CD4-positive, alpha-beta T cell (primary cell): Measurements from ENCODE around the gene C2CD4A. TPM values are rescaled to one million over a fixed set of nuclear protein-coding genes. Genes with fewer than 3 reads are reported as not detected.

ENCODE experiments used
- ATAC-seq: fragments of 200-7000 bp; cut with Tn5 transposase; one replicate; pipeline ENCODE4 v1.10.0; 2022; ENCODE audit warnings: mild to moderate bottlenecking; ENCODE audit not compliant: poor library complexity
- CTCF ChIA-PET: fragments of 350-600 bp; sonication (Branson Sonifier 250); formaldehyde crosslinking; loops from one replicate; lab custom pipeline; 2021; ENCODE audit warnings: antibody characterized with exemption, inconsistent platforms; lab: Charles Lee
- POLR2A ChIA-PET: fragments of 350-600 bp; sonication (Branson Sonifier 250); formaldehyde crosslinking; loops from one replicate; lab custom pipeline; 2021; ENCODE audit warnings: antibody characterized with exemption, inconsistent platforms; lab: Charles Lee
- DNase-seq, 14 experiments: peaks; one replicate each; pipeline ENCODE4 v3.0.0-alpha.2; 2013 to 2020; ENCODE audit warnings: mixed read lengths in 2 of 14
- H3K27ac ChIP-seq, 2 donors: one replicate each; pipeline versions ENCODE4 v1.5.1 to v1.7.0; 2013; ENCODE audit warnings: low read length in 2 of 2, low read depth in 1 of 2, mild to moderate bottlenecking in 1 of 2
- H3K27me3 ChIP-seq, 2 experiments: 1 replicate in 1 of 2; 2 replicates in 1 of 2; pipeline versions ENCODE4 v1.6.1 to v1.7.0; 2013; ENCODE audit warnings: low read length in 2 of 2, control low read depth in 1 of 2, mild to moderate bottlenecking in 1 of 2, moderate library complexity in 1 of 2; ENCODE audit not compliant: insufficient read depth in 2 of 2, control insufficient read depth in 1 of 2
- H3K36me3 ChIP-seq: one replicate; pipeline ENCODE4 v1.6.1; 2013; ENCODE audit warnings: low read length, control low read depth; ENCODE audit not compliant: insufficient read depth
- H3K4me1 ChIP-seq: one replicate; pipeline ENCODE4 v1.6.1; 2013; ENCODE audit warnings: low read length, control low read depth; ENCODE audit not compliant: insufficient read depth
- H3K4me3 ChIP-seq: one replicate; pipeline ENCODE4 v1.5.1; 2013; ENCODE audit warnings: mild to moderate bottlenecking, low read length, moderate library complexity
- H3K9me3 ChIP-seq, 2 experiments: 1 replicate in 1 of 2; 2 replicates in 1 of 2; pipeline versions ENCODE4 v1.6.1 to v1.7.0; 2013; ENCODE audit warnings: low read length in 2 of 2, mild to moderate bottlenecking in 2 of 2, control low read depth in 1 of 2, moderate library complexity in 1 of 2; ENCODE audit not compliant: control insufficient read depth in 1 of 2, insufficient read depth in 1 of 2
- H3K27ac Mint-ChIP-seq: one replicate; pipeline ENCODE4 v1.8.0; 2020; ENCODE audit warnings: mixed read lengths
- H3K27me3 Mint-ChIP-seq: one replicate; pipeline ENCODE4 v1.8.0; 2021; ENCODE audit warnings: mixed read lengths
- H3K36me3 Mint-ChIP-seq: one replicate; pipeline ENCODE4 v1.8.0; 2021; ENCODE audit warnings: low read depth, mixed read lengths
- H3K4me1 Mint-ChIP-seq: one replicate; pipeline ENCODE4 v1.8.0; 2021; ENCODE audit warnings: low read depth, mixed read lengths
- H3K4me3 Mint-ChIP-seq: one replicate; pipeline ENCODE4 v1.8.0; 2020; ENCODE audit warnings: mild to moderate bottlenecking, mixed read lengths
- H3K9me3 Mint-ChIP-seq: one replicate; pipeline ENCODE4 v1.8.0; 2020; ENCODE audit warnings: mixed read lengths
- intact Hi-C, 2 experiments: fragments of 100-400 bp; cut with DNase I in 1 of 2; cut with micrococcal nuclease in 1 of 2; formaldehyde crosslinking; loops; one replicate each; pipeline versions ENCODE4 v1.15.1 to v1.9.0; 2023 to 2025; cut with DNase I, micrococcal nuclease
- total RNA-seq, 174 experiments: library from RNA in 2 of 174; stranded (reverse) in 2 of 174; gene quantifications; one replicate each; pipeline ENCODE4 v1.2.3 and lab custom pipeline; 2021 to 2026
- TF ChIP-seq, protein P1 (sequence below): fragments of 200-600 bp; IDR thresholded peaks from one replicate; pipeline ENCODE4 v1.8.0; 2022; ENCODE audit warnings: antibody characterized with exemption, mild to moderate bottlenecking

Gene C2CD4A
- total RNA-seq, 2 experiments from 2014 or later: 0.19 to 0.34 TPM

DNA sequence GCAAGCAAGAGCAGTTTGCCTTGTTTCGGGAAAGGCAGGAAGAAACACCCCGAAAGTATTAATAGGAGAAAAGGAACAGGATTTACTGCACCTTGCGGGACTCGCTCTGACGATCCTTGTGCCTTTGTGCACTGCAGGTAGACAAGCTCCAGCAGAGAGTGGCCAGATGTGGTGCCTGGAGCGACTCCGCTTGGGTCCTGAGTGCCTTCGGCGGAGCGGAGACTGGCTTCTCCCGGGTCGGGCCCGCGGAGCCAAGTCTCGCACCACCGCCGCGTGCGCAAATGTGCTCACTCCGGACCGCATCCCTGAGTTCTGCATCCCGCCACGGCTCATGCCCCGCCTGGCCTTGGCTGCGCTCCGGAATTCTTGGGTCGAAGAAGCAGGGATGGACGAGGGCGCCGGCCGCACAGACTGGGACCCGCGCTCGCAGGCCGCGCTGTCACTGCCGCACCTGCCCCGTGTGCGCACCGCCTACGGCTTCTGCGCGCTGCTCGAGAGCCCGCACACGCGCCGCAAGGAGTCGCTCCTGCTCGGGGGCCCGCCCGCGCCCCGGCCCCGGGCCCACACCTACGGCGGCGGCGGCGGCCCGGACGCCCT, 769 bp downstream of the C2CD4A start:
- ChIA-PET POLR2A (interaction anchor here (1.2 kb wide), 1 partner anchor 58 kb away, joined by 5 read pairs; no protein-coding TSS in a partner anchor), CTCF (interaction anchor here (1.2 kb wide), 1 partner anchor 39 kb away, joined by 3 read pairs; no protein-coding TSS in a partner anchor)
- H3K36me3 ChIP-seq: no peaks in the 10 kb centered on the region
- Mint-ChIP-seq H3K4me1 (peaks cover 21% of the 10 kb centered on the region), H3K27me3 (peaks cover 32% of the 10 kb centered on the region), H3K9me3 (no peaks in the 10 kb centered on the region), H3K36me3 (peaks cover 4% of the 10 kb centered on the region), H3K4me3 (peak overlapping the region; percentile 88), H3K27ac (no peak overlapping the region)
- TF ChIP-seq, protein P1, sequence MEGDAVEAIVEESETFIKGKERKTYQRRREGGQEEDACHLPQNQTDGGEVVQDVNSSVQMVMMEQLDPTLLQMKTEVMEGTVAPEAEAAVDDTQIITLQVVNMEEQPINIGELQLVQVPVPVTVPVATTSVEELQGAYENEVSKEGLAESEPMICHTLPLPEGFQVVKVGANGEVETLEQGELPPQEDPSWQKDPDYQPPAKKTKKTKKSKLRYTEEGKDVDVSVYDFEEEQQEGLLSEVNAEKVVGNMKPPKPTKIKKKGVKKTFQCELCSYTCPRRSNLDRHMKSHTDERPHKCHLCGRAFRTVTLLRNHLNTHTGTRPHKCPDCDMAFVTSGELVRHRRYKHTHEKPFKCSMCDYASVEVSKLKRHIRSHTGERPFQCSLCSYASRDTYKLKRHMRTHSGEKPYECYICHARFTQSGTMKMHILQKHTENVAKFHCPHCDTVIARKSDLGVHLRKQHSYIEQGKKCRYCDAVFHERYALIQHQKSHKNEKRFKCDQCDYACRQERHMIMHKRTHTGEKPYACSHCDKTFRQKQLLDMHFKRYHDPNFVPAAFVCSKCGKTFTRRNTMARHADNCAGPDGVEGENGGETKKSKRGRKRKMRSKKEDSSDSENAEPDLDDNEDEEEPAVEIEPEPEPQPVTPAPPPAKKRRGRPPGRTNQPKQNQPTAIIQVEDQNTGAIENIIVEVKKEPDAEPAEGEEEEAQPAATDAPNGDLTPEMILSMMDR: no peak
- H3K4me3 ChIP-seq: peak overlapping the region; percentile 63
- intact Hi-C loops: loop anchor here (5.0 kb wide), 2 partner anchors 45 to 100 kb away; no protein-coding TSS in a partner anchor
- peak in 7 of 14 experiments; percentile 3 to 61 (median 19) for DNase-seq
- H3K27ac ChIP-seq: no peak overlapping the region
- H3K9me3 ChIP-seq: no peaks in the 10 kb centered on the region
- ATAC-seq: peak; percentile 65
- H3K27me3 ChIP-seq: peaks cover 14 to 24% of the 10 kb centered on the region in 2 experiments
- H3K4me1 ChIP-seq: peaks cover 28% of the 10 kb centered on the region

DNA sequence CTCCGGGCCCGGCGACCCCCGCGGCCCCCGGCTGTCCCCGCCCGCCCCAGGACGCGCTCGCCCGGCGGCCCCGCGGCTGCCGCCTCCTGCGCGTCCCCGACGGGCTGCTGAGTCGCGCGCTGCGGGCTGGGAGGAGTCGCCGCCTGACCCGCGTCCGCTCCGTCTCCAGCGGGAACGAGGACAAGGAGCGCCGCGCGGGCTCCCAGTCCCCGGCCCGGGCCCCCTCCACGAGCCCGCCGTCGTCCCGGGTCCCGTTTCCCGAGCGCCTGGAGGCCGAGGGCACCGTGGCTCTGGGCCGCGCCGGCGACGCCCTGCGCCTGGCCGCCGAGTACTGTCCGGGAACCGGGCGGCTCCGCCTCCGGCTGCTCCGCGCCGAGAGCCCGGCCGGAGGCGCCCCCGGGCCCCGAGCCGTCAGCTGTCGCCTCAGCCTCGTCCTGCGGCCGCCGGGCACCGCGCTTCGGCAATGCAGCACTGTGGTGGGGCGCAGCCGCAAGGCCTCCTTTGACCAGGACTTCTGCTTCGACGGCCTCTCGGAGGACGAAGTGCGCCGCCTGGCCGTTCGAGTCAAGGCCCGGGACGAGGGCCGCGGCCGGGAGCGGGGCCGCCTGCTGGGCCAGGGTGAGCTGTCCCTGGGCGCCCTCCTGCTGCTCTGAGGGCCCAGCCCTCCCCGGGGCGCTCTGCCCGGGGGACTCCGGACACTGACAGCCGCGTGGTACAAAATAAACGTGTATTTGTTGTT, 1.5 kb downstream of the C2CD4A start:
- peaks cover 4% of the 10 kb centered on the region for H3K36me3 Mint-ChIP-seq
- Histone ChIP-seq H3K27ac (no peak overlapping the region), H3K9me3 (no peaks in the 10 kb centered on the region), H3K4me3 (peak overlapping the region; percentile 10), H3K27me3 (peaks cover 14 to 24% of the 10 kb centered on the region in 2 experiments), H3K4me1 (peaks cover 28% of the 10 kb centered on the region), H3K36me3 (no peaks in the 10 kb centered on the region)
- intact Hi-C loops: loop anchor here (5.0 kb wide), 2 partner anchors 46 to 101 kb away; no protein-coding TSS in a partner anchor
- peaks cover 32% of the 10 kb centered on the region for H3K27me3 Mint-ChIP-seq
- H3K4me1 Mint-ChIP-seq: peaks cover 21% of the 10 kb centered on the region
- DNase-seq: peak in 5 of 14 experiments; percentile 1 to 58 (median 11)
- peak; percentile 10 for ATAC-seq
- H3K27ac Mint-ChIP-seq: no peak overlapping the region
- ChIA-PET CTCF (interaction anchor here (1.2 kb wide), 1 partner anchor 39 kb away, joined by 3 read pairs; no protein-coding TSS in a partner anchor), POLR2A (interaction anchor here (0.8 to 1.2 kb wide), 2 partner anchors 7 to 58 kb away, joined by 4 to 5 read pairs; partner anchors contain the start of gene VPS13C)
- H3K4me3 Mint-ChIP-seq: peak overlapping the region; percentile 85
- TF ChIP-seq, protein P1: no peak
- H3K9me3 Mint-ChIP-seq: no peaks in the 10 kb centered on the region

DNA sequence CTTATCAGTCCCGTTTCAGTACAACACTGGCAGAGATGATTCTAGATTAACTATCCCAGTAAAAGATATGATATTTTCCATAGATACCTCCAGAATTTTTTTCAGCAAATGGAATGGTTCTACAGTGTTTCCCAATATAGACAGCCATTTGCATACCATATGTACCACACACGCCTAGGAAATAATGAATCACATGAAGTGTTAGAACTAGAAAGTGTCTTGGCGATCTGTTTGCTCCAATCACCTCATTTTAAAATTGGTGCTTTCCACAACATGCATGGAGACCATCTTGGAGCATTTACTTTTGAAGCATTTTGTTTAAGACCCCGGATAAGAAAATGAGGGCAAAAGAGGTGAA, 2.0 kb downstream of the C2CD4A start:
- peak overlapping the region; percentile 85 for H3K4me3 Mint-ChIP-seq
- peaks cover 21% of the 10 kb centered on the region for H3K4me1 Mint-ChIP-seq
- no peak overlapping the region for H3K27ac Mint-ChIP-seq
- ATAC-seq (no peak), DNase-seq (peak in 1 of 14 experiments; percentile 12)
- Histone ChIP-seq H3K4me3 (peak overlapping the region; percentile 10), H3K27ac (no peak overlapping the region), H3K4me1 (peaks cover 28% of the 10 kb centered on the region), H3K9me3 (no peaks in the 10 kb centered on the region), H3K27me3 (peaks cover 14 to 24% of the 10 kb centered on the region in 2 experiments), H3K36me3 (no peaks in the 10 kb centered on the region)
- POLR2A ChIA-PET: interaction anchor here (0.8 kb wide), 1 partner anchor 8 kb away, joined by 4 read pairs; the partner anchor contains the start of gene VPS13C
- intact Hi-C loops: loop anchor here (5.0 kb wide), 2 partner anchors 46 to 101 kb away; no protein-coding TSS in a partner anchor
- CTCF ChIA-PET: no interaction called here
- H3K27me3 Mint-ChIP-seq: peaks cover 32% of the 10 kb centered on the region
- H3K36me3 Mint-ChIP-seq: peaks cover 4% of the 10 kb centered on the region
- TF ChIP-seq, protein P1: no peak
- no peaks in the 10 kb centered on the region for H3K9me3 Mint-ChIP-seq
